ENCODE measurements around the gene LRRK1.

LRRK1 gene

GRCh38 chr15:101025501-101025885 lies 106.3 kb downstream of the LRRK1 start:
- no peak for TF ChIP-seq CTCF (IDR thresholded peaks at IDR 0.05)

GRCh38 chr15:101025896-101026631 lies 106.9 kb downstream of the LRRK1 start:
- TF ChIP-seq CTCF (IDR thresholded peaks at IDR 0.05) = no peak

- TF ChIP-seq CTCF (IDR thresholded peaks at IDR 0.05) = no peak
Observed at GRCh38 chr15:101026656-101027272, 107.6 kb downstream of the LRRK1 start.

- TF ChIP-seq CTCF (IDR thresholded peaks at IDR 0.05) = no peak
Observed at GRCh38 chr15:101027273-101027901, 108.2 kb downstream of the LRRK1 start.

GRCh38 chr15:101027920-101028319 lies 108.8 kb downstream of the LRRK1 start:
- TF ChIP-seq CTCF (IDR thresholded peaks at IDR 0.05) = no peak

GRCh38 chr15:101028321-101028720 lies 109.2 kb downstream of the LRRK1 start:
- no peak for TF ChIP-seq CTCF (IDR thresholded peaks at IDR 0.05)

- TF ChIP-seq CTCF (IDR thresholded peaks at IDR 0.05) = no peak
Observed at GRCh38 chr15:101028772-101029438, 109.7 kb downstream of the LRRK1 start.
